Stimulated activated CD8-positive, alpha-beta memory T cell treated with anti-CD3 and anti-CD28 coated beads, Interleukin-12 subunit alpha, Interleukin-12 subunit beta, amount 100 ng/mL, for 1 hour (primary cell): ENCODE measurements around the gene SUN1.

Experiments used
- DNase-seq: peaks from one replicate; pipeline ENCODE4 v3.0.0-alpha.2; 2020; ENCODE audit warnings: low read depth

The SUN1 gene

GRCh38 chr7:892648-893593 is 60.6 kb downstream of the SUN1 start:
- no peak for DNase-seq

DNA sequence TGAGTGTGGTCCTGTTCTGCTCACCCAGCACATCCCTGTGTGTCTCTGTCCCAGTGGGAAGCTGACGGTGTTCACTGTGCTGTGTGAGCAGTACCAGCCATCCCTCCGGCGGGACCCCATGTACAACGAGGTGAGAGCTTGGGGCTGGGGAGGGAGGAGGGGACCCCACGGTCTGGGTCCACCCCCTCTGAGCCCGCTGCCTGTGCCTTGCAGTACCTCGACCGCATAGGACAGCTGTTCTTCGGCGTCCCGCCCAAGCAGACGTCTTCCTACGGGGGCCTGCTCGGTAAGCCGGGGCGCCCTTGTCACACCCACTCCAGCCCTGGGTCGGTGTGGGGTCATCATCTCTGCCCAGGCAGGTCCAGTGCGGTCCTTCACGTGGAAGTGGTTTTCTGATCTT is 61.4 kb downstream of the SUN1 start:
- DNase-seq, result no peak

DNA sequence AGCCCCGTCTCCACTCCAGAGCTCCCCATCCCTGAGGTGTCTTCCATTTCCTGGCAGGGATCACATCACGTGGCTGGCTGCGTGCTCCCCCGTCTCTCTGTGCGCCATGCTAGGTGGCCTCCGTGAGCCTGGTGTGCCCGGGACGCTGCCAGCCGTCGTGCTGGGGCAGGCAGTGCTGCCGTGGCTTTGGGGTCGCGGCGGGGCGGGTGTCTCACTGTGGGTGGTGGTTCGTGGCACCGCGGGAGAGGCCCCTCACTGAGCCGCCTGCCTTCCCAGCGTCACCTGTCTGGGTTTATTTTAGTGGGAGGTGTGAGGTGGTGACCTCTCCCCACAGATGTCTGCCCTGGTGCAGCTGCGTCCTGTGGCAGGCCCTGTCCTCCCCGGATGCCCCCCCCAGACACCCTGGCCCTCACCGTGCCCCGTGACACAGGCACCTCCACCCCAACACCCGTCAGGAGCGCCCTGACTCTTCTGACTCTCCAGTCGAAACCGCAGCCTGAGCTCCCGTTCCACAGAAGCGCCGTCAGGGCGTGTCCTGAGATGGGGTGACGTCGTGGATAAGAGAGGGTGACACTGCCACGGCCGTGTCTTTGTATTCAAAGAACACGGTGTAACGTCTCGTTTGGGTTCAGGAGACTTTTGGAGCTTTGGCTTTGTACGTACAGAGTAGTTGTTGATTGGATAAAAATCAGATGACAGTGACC is 62.0 kb downstream of the SUN1 start:
- no peak for DNase-seq

GRCh38 chr7:894927-895450 is 62.7 kb downstream of the SUN1 start:
- DNase-seq, result no peak

DNA sequence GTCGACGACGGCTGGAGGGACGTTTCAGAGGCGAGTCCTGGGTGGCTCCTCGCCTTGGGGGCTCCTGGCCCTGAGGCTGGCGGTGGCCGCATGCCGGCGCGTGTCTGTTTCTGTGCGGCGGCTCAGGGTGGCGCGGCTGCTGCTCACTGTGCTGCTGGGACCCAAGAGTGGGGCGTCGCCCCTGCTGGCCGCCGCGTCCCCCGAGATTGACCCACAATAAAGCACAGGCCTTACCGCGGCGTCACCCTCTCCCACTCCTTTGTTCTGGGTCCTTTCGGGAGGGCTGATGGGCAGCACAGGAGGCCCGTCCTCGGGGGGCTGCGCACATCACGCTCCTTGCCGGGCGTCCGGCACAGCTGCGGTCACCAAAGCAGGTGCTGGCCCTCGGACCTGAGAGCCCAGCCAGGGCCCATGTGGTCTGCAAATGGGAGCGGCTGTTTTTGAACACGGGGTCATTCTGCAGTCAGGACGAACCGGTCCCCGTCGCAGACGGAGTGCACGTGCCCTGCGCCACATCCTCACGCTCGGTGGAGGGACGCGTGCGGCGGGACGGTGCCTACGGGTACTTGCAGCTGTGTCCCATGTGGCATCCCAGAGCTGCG is 63.3 kb downstream of the SUN1 start:
- no peak for DNase-seq

DNA sequence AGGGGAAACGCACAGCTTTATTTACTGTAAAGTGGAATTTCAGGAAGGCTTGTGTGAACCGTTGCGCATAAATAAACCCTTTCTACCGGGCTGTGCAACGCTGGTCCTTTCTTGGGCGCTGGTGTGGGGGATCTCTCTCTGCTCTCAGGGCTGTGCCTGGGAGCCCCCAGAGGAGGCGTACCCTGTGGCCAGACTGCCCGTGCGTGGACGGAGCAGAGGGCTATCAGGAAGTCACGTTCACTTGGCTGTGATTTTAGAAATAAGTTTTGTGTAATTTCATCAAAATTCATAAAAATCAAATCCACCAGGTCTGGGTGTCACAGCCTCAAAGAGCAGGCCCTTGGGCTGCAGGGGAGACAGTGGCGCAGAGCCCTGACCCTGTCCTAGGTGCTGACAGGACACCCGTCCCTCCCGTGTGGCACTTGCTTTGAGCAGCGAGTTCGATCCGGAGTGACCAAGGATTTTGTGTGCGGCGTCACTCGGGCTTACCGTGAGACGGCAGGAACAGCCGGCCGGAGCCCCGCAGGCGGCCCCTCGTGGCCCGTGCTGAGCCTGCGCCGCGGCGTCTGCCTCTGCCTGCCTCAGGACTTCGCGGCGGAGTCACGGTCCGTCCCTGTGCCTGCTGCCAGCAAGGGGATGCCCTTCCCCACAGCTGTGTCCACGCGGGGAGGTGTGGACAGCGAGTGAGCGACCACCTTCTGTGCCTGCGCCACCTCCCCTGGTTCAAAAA is 64.2 kb downstream of the SUN1 start:
- no peak for DNase-seq

DNA sequence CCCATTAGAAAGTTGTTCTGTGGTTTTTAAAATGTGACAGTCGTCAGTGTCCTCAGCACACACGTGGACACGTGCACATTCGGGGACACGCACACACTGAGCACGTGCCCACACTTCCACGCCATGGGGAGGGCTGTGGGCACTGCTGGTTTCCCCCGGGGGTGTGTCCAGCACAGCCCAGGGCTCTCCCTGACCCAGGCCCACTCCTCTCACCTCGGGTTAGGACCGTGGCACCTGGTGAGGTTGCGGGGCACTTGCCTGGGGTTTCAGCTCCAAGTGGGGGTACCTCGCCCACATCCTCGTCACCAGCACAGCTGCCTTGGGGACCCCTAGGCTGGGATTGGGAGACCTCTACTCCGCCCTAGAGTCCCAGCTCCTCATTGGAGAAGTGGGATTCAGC is 64.8 kb downstream of the SUN1 start:
- DNase-seq, result no peak

- no peak for DNase-seq
Observed at GRCh38 chr7:897771-898376, 65.6 kb downstream of the SUN1 start.

DNA sequence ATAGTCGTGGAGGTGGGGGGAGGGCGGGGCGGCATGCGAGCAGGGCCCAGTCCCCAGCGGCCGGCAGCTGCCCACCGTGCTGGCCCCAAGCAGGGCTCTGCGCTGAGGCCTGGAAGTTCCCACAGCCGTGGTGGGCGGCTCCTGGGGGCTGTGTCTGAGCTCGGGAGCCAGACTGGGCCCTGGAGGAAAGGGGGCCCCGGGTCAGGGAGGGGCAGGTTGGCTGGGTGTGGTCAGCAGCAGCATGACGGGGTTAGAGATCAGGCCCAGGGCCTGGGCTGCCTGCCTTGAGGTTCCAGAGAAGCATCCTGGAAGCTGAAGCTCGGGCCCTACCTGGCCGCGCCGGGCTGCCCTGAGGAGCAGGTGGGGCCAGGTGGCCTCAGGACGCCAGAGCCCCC is 66.2 kb downstream of the SUN1 start:
- DNase-seq, result no peak

- DNase-seq, result no peak
Observed at GRCh38 chr7:898855-899681, 66.8 kb downstream of the SUN1 start.

GRCh38 chr7:899806-900205 is 67.5 kb downstream of the SUN1 start:
- no peak for DNase-seq

GRCh38 chr7:900331-901040 is 68.2 kb downstream of the SUN1 start:
- no peak for DNase-seq

- DNase-seq, result no peak
Observed at GRCh38 chr7:901041-901387, 68.7 kb downstream of the SUN1 start.

- no peak for DNase-seq
Observed at GRCh38 chr7:901388-902154, 69.3 kb downstream of the SUN1 start.

DNA sequence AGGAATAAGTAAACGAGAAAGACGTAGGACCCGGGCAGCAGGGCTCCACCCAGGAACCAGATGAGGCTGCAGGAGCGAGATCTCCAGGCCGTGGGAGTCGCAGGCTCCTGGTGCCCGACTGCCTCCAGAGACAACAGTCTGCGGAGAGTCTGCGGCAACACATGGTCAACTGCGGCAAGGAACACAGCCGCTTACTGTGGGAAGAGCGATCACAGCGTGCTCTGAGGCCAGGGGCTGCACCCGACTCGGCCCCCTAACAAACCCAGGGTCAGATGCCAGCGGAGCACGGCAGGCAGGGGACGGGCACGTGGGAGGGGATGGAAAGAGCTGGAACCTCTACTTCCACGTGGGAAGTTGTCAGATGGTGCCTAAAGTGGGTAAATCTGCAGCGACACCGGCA is 70.7 kb downstream of the SUN1 start:
- no peak for DNase-seq

GRCh38 chr7:903921-904755 is 71.9 kb downstream of the SUN1 start:
- no peak for DNase-seq

- no peak for DNase-seq
Observed at GRCh38 chr7:904847-905246, 72.6 kb downstream of the SUN1 start.

DNA sequence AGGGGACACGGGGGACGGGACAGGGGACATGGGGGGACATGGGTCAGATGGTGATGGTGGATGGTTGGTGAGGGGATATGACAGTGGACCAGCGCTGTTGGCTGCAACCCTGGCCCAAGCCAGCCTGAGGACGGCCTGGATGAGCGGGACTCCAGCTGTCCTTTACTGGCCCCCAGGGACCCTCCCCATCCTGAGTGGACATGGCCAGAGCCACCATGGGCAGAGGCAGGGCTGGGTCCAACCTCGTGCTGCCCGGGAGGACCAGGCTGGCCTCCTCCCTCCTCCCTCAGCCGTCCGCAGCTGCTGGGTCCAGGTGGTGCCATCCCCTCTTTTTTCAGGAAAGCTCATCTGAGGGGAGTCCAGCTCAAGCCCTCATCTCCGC is 74.5 kb downstream of the SUN1 start:
- no peak for DNase-seq
